Sigmoid colon (tissue), 7 donors: ENCODE data around the gene P2RY1. TPM values are rescaled to one million over a fixed set of nuclear protein-coding genes. Genes with fewer than 3 reads are reported as not detected.

Experiments used
- DNase-seq: peaks from one replicate; pipeline ENCODE4 v3.0.0-alpha.2; 2019
- H3K27ac ChIP-seq, 4 donors: fragments of 200-600 bp; sonication (generic); one replicate each; pipeline ENCODE4 v1.5.1; 2016 to 2019; ENCODE audit warnings: mild to moderate bottlenecking in 1 of 4
- H3K27me3 ChIP-seq, 3 donors: fragments of 200-600 bp; sonication (generic); one replicate each; pipeline ENCODE4 v1.5.1; 2019; ENCODE audit warnings: mild to moderate bottlenecking in 1 of 3
- H3K36me3 ChIP-seq, 4 donors: fragments of 200-600 bp; sonication (generic); one replicate each; pipeline ENCODE4 v1.5.1; 2016 to 2019
- H3K4me1 ChIP-seq, 4 donors: fragments of 200-600 bp; sonication (generic); one replicate each; pipeline ENCODE4 v1.5.1; 2017 to 2019
- H3K4me3 ChIP-seq, 4 donors: fragments of 200-600 bp; sonication (generic); one replicate each; pipeline ENCODE4 v1.5.1; 2017 to 2019; ENCODE audit warnings: mild to moderate bottlenecking in 2 of 4, moderate library complexity in 1 of 4
- H3K9me3 ChIP-seq, 4 donors: fragments of 200-600 bp in 3 of 4; sonication (generic) in 3 of 4; one replicate each; pipeline versions ENCODE4 v1.5.1 to v1.6.1; 2013 to 2019
- POLR2A ChIP-seq, 2 donors: fragments of 450-650 bp; IDR thresholded peaks; one replicate each; pipeline ENCODE4 v1.6.1; 2016; ENCODE audit warnings: antibody characterized with exemption in 2 of 2, mild to moderate bottlenecking in 2 of 2, moderate library complexity in 2 of 2
- WGBS, 2 donors: extraction: QIAGEN DNeasy Blood & Tissue Kit; methylation state at CpG; one replicate each; pipeline ENCODE4 v1.1.7; 2013; 5-methylcytosine and 5-hydroxymethylcytosine counted together
- intact Hi-C: fragments of 100-400 bp; cut with DNase I; formaldehyde crosslinking; loops from one replicate; pipeline ENCODE4 v1.15.1; 2023
- polyA plus RNA-seq, 3 donors: library from polyadenylated mRNA; stranded (reverse); fragments of 200-250 nt; gene quantifications; one replicate each; pipeline ENCODE4 v1.2.3, GENCODE V29; 2013
- small RNA-seq, 3 donors: library from RNA; depleted of rRNA; stranded (forward); fragments of <200 nt; gene quantifications; one replicate each; pipeline ENCODE3, GENCODE V24; 2016
- total RNA-seq, 4 donors: library from RNA; depleted of rRNA; stranded (reverse); fragments of >200 nt; gene quantifications; one replicate each; pipeline ENCODE4 v1.1.0, GENCODE V29; 2016
- donor health status: healthy with polysubstance abuse.
- donor health status: Bipolar disorder and iron deficiency.
- donor health status: healthy.

Gene P2RY1
- total and polyA plus RNA-seq, 7 donors = 2.5 to 55.6 (median 21.4) TPM

DNA sequence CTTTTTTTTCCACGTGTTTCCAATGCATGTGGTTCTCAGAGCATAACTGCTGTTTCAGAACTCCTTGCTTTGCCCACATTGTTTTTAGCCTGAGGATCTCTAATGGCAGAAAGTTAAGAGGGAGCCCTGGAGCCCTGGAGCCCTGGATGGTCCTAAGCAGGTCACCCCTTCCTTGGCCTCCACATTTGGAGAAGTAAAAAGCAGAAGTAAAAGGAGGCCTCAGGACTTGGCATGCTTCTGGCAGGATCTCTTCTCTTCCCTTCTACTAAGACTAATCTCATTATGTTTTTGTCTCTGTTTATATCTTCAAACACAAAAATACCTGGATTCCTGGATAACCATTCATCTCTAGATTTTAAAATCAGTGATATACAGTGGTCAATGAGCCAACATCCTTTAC, 50.1 kb downstream of the P2RY1 start:
- no peaks in the 10 kb centered on the region for H3K36me3 ChIP-seq

More for the DNA sequence above, 50.1 kb downstream of the P2RY1 start:
- 40 to 69% methylated on average over 1 of the region's 1 CpG for WGBS, 2 donors
- Histone ChIP-seq H3K9me3 (no peaks in the 10 kb centered on the region), H3K27me3 (no peaks in the 10 kb centered on the region), H3K4me1 (no peaks in the 10 kb centered on the region), H3K4me3 (no peak overlapping the region), H3K27ac (no peak overlapping the region)
- no peak for TF ChIP-seq POLR2A (IDR thresholded peaks at IDR 0.05)
- intact Hi-C loops = no loop called here
- no peak for DNase-seq

Small RNA genes within 50 kb of the gene (small RNA-seq; reads per million reads assigned to genes)
- gene ATP5MGP5 = 0 reads per million in 3 donors
